B cell (primary cell): Measurements from ENCODE around the gene ZNF784. TPM values are rescaled to one million over a fixed set of nuclear protein-coding genes. Genes with fewer than 3 reads are reported as not detected.

Source experiments
- ATAC-seq: fragments of 200-7000 bp; cut with Tn5 transposase; one replicate; pipeline ENCODE4 v1.10.0; 2021; ENCODE audit warnings: low read depth, mild to moderate bottlenecking, moderate number of reproducible peaks, moderate library complexity
- CTCF ChIA-PET: fragments of 350-600 bp; sonication (Branson Sonifier 250); formaldehyde crosslinking; loops from one replicate; lab custom pipeline; 2021; ENCODE audit warnings: antibody characterized with exemption, inconsistent platforms; lab: Charles Lee
- POLR2A ChIA-PET: fragments of 350-600 bp; sonication (Branson Sonifier 250); formaldehyde crosslinking; loops from one replicate; lab custom pipeline; 2021; ENCODE audit warnings: antibody characterized with exemption; lab: Charles Lee
- DNase-seq: peaks from one replicate; pipeline ENCODE4 v3.0.0; 2013
- H2AFZ ChIP-seq: 2 replicates; pipeline ENCODE4 v1.6.1; 2012; ENCODE audit warnings: mild to moderate bottlenecking, low read depth, low read length; ENCODE audit not compliant: insufficient read depth, poor library complexity, severe bottlenecking
- H3K27ac ChIP-seq, 2 donors: 1 replicate in 1 of 2; 2 replicates in 1 of 2; pipeline ENCODE4 v1.5.1; 2012 to 2013; ENCODE audit warnings: low read length in 2 of 2, mild to moderate bottlenecking in 2 of 2, moderate library complexity in 1 of 2
- H3K27me3 ChIP-seq, 4 experiments: fragments of 200-600 bp in 1 of 4; sonication (generic) in 1 of 4; replicated peaks in 1 of 4; 1 replicate in 2 of 4; 2 replicates in 2 of 4; pipeline versions ENCODE4 v1.6.1 to v1.7.0; 2013 to 2016; ENCODE audit warnings: low read length in 3 of 4, mild to moderate bottlenecking in 2 of 4, mixed read lengths in 1 of 4, moderate library complexity in 1 of 4; ENCODE audit not compliant: insufficient read depth in 4 of 4, control insufficient read depth in 3 of 4; ENCODE audit errors: control extremely low read depth in 1 of 4
- H3K36me3 ChIP-seq, 2 experiments: replicated peaks in 1 of 2; 1 replicate in 1 of 2; 2 replicates in 1 of 2; pipeline versions ENCODE4 v1.6.1 to v1.7.1; 2013; ENCODE audit warnings: low read length in 1 of 2; ENCODE audit not compliant: insufficient read depth in 2 of 2, control insufficient read depth in 1 of 2; ENCODE audit errors: control extremely low read depth in 1 of 2, extremely low read depth in 1 of 2
- H3K4me1 ChIP-seq, 2 donors: fragments of 200-600 bp in 1 of 2; sonication (generic) in 1 of 2; 1 replicate in 1 of 2; 2 replicates in 1 of 2; pipeline versions ENCODE4 v1.5.1 to v1.6.1; 2013 to 2017; ENCODE audit warnings: low read length in 2 of 2; ENCODE audit not compliant: control insufficient read depth in 2 of 2, insufficient read depth in 2 of 2
- H3K4me2 ChIP-seq: replicated peaks from 2 replicates; pipeline ENCODE3; 2012; ENCODE audit warnings: mild to moderate bottlenecking, low read depth, low read length; ENCODE audit not compliant: poor library complexity, severe bottlenecking
- H3K4me3 ChIP-seq, 5 experiments: fragments of 200-600 bp in 1 of 5; sonication (generic) in 1 of 5; 1 replicate in 3 of 5; 2 replicates in 2 of 5; pipeline versions ENCODE4 v1.5.1 to v1.7.0; 2011 to 2016; ENCODE audit warnings: low read length in 4 of 5, mild to moderate bottlenecking in 4 of 5, low read depth in 2 of 5, control low read depth in 1 of 5, moderate library complexity in 1 of 5; ENCODE audit not compliant: insufficient read depth in 1 of 5; ENCODE audit errors: control extremely low read depth in 1 of 5, extremely low read depth in 1 of 5
- H3K79me2 ChIP-seq: fragments of 200-600 bp; sonication (generic); one replicate; pipeline ENCODE4 v1.6.0; 2016; ENCODE audit warnings: low read length; ENCODE audit not compliant: control insufficient read depth, insufficient read depth
- H3K9ac ChIP-seq: fragments of 200-600 bp; sonication (generic); 2 replicates; pipeline ENCODE4 v1.6.1; 2017; ENCODE audit warnings: mild to moderate bottlenecking, low read length, moderate library complexity
- H3K9me3 ChIP-seq, 3 donors: one replicate each; pipeline versions ENCODE4 v1.6.1 to v1.7.1; 2013; ENCODE audit warnings: low read length in 2 of 3; ENCODE audit not compliant: control insufficient read depth in 2 of 3, insufficient read depth in 1 of 3; ENCODE audit errors: control extremely low read depth in 1 of 3
- H4K20me1 ChIP-seq: 2 replicates; pipeline ENCODE4 v1.6.0; 2012; ENCODE audit warnings: mild to moderate bottlenecking, low read length; ENCODE audit not compliant: insufficient read depth, control insufficient read depth, poor library complexity, severe bottlenecking
- H3K27ac Mint-ChIP-seq: one replicate; pipeline ENCODE4 v1.8.0; 2021; ENCODE audit warnings: mixed read lengths
- H3K27me3 Mint-ChIP-seq: one replicate; pipeline ENCODE4 v1.8.0; 2021; ENCODE audit warnings: mixed read lengths
- H3K4me1 Mint-ChIP-seq: one replicate; pipeline ENCODE4 v1.8.0; 2021; ENCODE audit warnings: mixed read lengths
- H3K4me3 Mint-ChIP-seq: one replicate; pipeline ENCODE4 v1.8.0; 2021; ENCODE audit warnings: mixed read lengths
- H3K9me3 Mint-ChIP-seq: one replicate; pipeline ENCODE4 v1.8.0; 2022; ENCODE audit warnings: mixed read lengths; ENCODE audit not compliant: insufficient read depth
- EZH2 ChIP-seq: IDR thresholded peaks from 2 replicates; pipeline ENCODE4 v1.6.1; 2012; ENCODE audit warnings: borderline replicate concordance, low read depth, mild to moderate bottlenecking, moderate library complexity, low read length; ENCODE audit not compliant: insufficient read depth, poor library complexity, severe bottlenecking
- WGBS: methylation state at CpG from one replicate; pipeline ENCODE4 v1.1.5; 2013; ENCODE audit warnings: missing lambda C conversion rate; ENCODE audit not compliant: insufficient coverage; 5-methylcytosine and 5-hydroxymethylcytosine counted together
- intact Hi-C: fragments of 100-400 bp; cut with micrococcal nuclease; formaldehyde crosslinking; loops from one replicate; pipeline ENCODE4 v1.10.0; 2022
- polyA plus RNA-seq: library from polyadenylated mRNA; depleted of rRNA; stranded (reverse); fragments of >200 nt; gene quantifications from 2 replicates; pipeline ENCODE4 v1.2.3, GENCODE V29; 2012
- total RNA-seq, 2 donors: library from RNA; stranded (reverse); fragments of 120-200 nt in 1 of 2; gene quantifications; 1 replicate in 1 of 2; 2 replicates in 1 of 2; pipeline versions ENCODE4 v1.2.3 to v1.2.4, GENCODE V29; 2013 to 2022
- TF ChIP-seq, protein P1 (sequence below): fragments of 200-600 bp; IDR thresholded peaks from one replicate; pipeline ENCODE4 v1.8.0; 2022; ENCODE audit warnings: antibody characterized with exemption, mild to moderate bottlenecking

Gene ZNF784
- total and polyA plus RNA-seq, 2 donors (not counting 1 experiment from before 2014, with no cell fraction given): 9.2 to 9.7 TPM

DNA sequence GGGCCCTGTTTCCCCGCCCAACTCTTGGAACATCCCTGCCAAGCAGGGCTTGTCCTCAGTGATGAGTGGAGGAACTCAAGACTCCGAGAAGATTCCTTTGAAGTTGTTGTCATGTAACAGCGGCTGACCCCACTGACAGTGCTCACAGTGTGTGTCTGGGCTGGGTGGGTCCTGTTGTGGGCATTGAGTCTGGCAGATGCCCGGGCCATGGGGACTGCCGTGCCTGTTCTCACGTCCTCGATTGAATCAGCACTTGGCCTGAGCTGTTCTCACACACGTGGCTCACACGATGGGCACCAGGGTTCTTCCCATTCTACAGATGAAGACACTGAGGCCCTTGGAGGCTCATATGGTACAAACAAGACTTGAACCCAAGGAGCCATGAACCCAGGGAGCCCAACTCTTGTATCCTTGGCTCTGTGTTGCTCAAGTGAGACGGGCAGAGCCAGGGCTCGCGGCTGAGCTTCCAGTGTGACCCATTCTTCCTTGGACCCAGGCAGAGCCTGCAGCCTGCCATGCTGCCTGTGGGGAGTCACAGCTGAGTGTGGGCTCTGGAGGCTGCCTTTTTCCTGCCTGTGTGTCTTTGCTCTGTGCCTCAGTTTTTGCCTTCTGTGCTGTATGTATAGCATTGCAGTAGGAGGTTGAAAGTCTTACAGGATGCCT, 42.1 kb upstream of the ZNF784 start:
- Mint-ChIP-seq H3K4me1 (peaks cover 27% of the 10 kb centered on the region), H3K27me3 (no peaks in the 10 kb centered on the region), H3K4me3 (no peak overlapping the region), H3K27ac (no peak overlapping the region), H3K9me3 (no peaks in the 10 kb centered on the region)
- no peak for TF ChIP-seq EZH2
- TF ChIP-seq, protein P1, sequence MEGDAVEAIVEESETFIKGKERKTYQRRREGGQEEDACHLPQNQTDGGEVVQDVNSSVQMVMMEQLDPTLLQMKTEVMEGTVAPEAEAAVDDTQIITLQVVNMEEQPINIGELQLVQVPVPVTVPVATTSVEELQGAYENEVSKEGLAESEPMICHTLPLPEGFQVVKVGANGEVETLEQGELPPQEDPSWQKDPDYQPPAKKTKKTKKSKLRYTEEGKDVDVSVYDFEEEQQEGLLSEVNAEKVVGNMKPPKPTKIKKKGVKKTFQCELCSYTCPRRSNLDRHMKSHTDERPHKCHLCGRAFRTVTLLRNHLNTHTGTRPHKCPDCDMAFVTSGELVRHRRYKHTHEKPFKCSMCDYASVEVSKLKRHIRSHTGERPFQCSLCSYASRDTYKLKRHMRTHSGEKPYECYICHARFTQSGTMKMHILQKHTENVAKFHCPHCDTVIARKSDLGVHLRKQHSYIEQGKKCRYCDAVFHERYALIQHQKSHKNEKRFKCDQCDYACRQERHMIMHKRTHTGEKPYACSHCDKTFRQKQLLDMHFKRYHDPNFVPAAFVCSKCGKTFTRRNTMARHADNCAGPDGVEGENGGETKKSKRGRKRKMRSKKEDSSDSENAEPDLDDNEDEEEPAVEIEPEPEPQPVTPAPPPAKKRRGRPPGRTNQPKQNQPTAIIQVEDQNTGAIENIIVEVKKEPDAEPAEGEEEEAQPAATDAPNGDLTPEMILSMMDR: no peak
- no peak for ATAC-seq
- Histone ChIP-seq H2AFZ (no peak overlapping the region), H3K79me2 (peaks cover 98% of the 10 kb centered on the region), H3K4me3 (no peak overlapping the region), H4K20me1 (peaks cover 97% of the 10 kb centered on the region), H3K36me3 (peaks cover 0 to 88% of the 10 kb centered on the region in 2 experiments), H3K9ac (no peak overlapping the region), H3K4me1 (peaks cover 0 to 7% of the 10 kb centered on the region in 2 donors), H3K27me3 (no peaks in the 10 kb centered on the region), H3K4me2 (no peak overlapping the region), H3K9me3 (no peaks in the 10 kb centered on the region), H3K27ac (no peak overlapping the region)
- DNase-seq: no peak
- 96% methylated on average over 12 of the region's 12 CpGs for WGBS
- intact Hi-C loops: no loop called here
- ChIA-PET CTCF (no interaction called here), POLR2A (interaction anchor here (0.9 kb wide), 1 partner anchor 12 kb away, joined by 3 read pairs; no protein-coding TSS in a partner anchor)

DNA sequence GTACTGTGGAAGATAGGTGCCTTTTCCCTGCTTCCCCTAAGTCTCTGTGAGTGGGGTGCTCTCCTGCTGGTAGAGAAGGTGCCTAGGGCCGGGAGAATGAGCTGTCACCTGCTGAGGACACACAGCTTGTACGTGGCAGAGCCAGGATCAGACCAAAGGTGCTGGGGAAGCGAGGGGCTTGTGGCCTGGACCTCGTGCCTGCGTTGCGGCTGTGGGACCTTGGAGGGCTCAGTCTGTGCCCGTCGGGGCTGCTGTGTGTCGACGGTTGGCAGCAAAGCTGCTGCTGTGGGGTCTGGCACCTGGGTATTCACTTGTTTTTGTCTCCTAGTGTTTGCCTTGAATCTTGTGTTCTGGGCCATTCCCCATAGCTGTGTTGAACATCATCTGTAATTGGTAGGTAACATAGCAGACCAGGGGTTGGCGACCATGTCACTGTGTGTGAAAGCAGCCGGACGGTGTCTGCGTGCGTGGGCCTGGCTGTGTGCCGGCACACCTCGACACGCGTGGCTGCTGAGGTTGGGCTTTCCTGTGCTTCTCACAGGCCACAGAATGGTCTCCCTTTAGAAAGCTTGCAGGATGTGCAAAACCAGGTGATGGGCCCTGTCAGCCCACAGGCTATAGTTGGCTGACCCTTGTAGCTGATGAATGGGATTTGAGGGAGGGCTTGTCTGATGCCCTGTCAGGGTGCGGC, 39.6 kb upstream of the ZNF784 start:
- Histone ChIP-seq H3K36me3 (peaks cover 0 to 89% of the 10 kb centered on the region in 2 experiments), H3K9ac (no peak overlapping the region), H3K27me3 (no peaks in the 10 kb centered on the region), H3K9me3 (no peaks in the 10 kb centered on the region), H3K4me1 (peaks cover 3 to 7% of the 10 kb centered on the region in 2 donors), H3K27ac (no peak overlapping the region), H2AFZ (no peak overlapping the region), H4K20me1 (peaks cover 97% of the 10 kb centered on the region), H3K79me2 (peaks cover 99% of the 10 kb centered on the region), H3K4me2 (no peak overlapping the region), H3K4me3 (no peak overlapping the region)
- DNase-seq (no peak), ATAC-seq (no peak)
- Mint-ChIP-seq H3K27ac (no peak overlapping the region), H3K9me3 (no peaks in the 10 kb centered on the region), H3K4me1 (peaks cover 21% of the 10 kb centered on the region), H3K27me3 (no peaks in the 10 kb centered on the region), H3K4me3 (no peak overlapping the region)
- POLR2A ChIA-PET: no interaction called here
- TF ChIP-seq, protein P1: no peak
- no peak for TF ChIP-seq EZH2
- intact Hi-C loops: no loop called here
- CTCF ChIA-PET: no interaction called here
- WGBS: 92% methylated on average over 20 of the region's 20 CpGs
